Hepatocyte (in vitro differentiated cells): ENCODE data around the gene AGAP3. TPM values are rescaled to one million over a fixed set of nuclear protein-coding genes. Genes with fewer than 3 reads are reported as not detected.

ENCODE experiments used
- DNase-seq: peaks from one replicate; pipeline ENCODE4 v3.0.0-alpha.2; 2016; ENCODE audit warnings: low spot score
- H2AFZ ChIP-seq: fragments of 200-600 bp; sonication (generic); 2 replicates; pipeline ENCODE4 v1.6.0; 2016; ENCODE audit warnings: antibody characterized with exemption, mild to moderate bottlenecking
- H3K27ac ChIP-seq: fragments of 200-600 bp; sonication (generic); 2 replicates; pipeline ENCODE4 v1.5.1; 2016; ENCODE audit warnings: mild to moderate bottlenecking
- H3K27me3 ChIP-seq: fragments of 200-600 bp; sonication (generic); 2 replicates; pipeline ENCODE4 v1.6.1; 2016
- H3K36me3 ChIP-seq: fragments of 200-600 bp; sonication (generic); replicated peaks from 2 replicates; pipeline ENCODE4 v1.5.1; 2016; ENCODE audit warnings: low read depth; ENCODE audit not compliant: insufficient read depth
- H3K4me1 ChIP-seq: fragments of 200-600 bp; sonication (generic); 2 replicates; pipeline ENCODE4 v1.5.1; 2016; ENCODE audit warnings: mild to moderate bottlenecking, moderate library complexity; ENCODE audit not compliant: insufficient read depth
- H3K4me2 ChIP-seq: fragments of 200-600 bp; sonication (generic); 2 replicates; pipeline ENCODE4 v1.6.0; 2016
- H3K4me3 ChIP-seq: fragments of 200-600 bp; sonication (generic); 2 replicates; pipeline ENCODE4 v1.5.1; 2016; ENCODE audit warnings: mild to moderate bottlenecking
- H3K79me2 ChIP-seq: fragments of 200-600 bp; sonication (generic); 2 replicates; pipeline ENCODE4 v1.6.0; 2017; ENCODE audit warnings: mild to moderate bottlenecking
- H3K9me2 ChIP-seq: fragments of 200-600 bp; sonication (generic); replicated peaks from 2 replicates; pipeline ENCODE4 v1.6.0; 2017; ENCODE audit warnings: mild to moderate bottlenecking; ENCODE audit not compliant: insufficient read depth
- H3K9me3 ChIP-seq: fragments of 200-600 bp; sonication (generic); 2 replicates; pipeline ENCODE4 v1.5.1; 2016; ENCODE audit warnings: low read depth, mild to moderate bottlenecking
- H4K20me1 ChIP-seq: fragments of 200-600 bp; sonication (generic); 2 replicates; pipeline ENCODE4 v1.6.0; 2016; ENCODE audit warnings: mild to moderate bottlenecking; ENCODE audit not compliant: insufficient read depth, poor library complexity, severe bottlenecking
- CTCF ChIP-seq: fragments of 200-600 bp; sonication (generic); IDR thresholded peaks from 2 replicates; pipeline ENCODE4 v1.5.1; 2016; ENCODE audit warnings: antibody characterized with exemption, mild to moderate bottlenecking; ENCODE audit not compliant: poor library complexity
- EZH2 ChIP-seq: fragments of 200-600 bp; sonication (generic); IDR thresholded peaks from 2 replicates; pipeline ENCODE4 v1.6.1; 2016; ENCODE audit warnings: antibody characterized with exemption, mild to moderate bottlenecking, borderline replicate concordance
- EZH2phosphoT487 ChIP-seq: fragments of 200-600 bp; sonication (generic); IDR thresholded peaks from one replicate; pipeline ENCODE4 v1.6.1; 2018; ENCODE audit warnings: antibody characterized with exemption, mild to moderate bottlenecking, low read depth, moderate library complexity; ENCODE audit not compliant: unreplicated experiment, severe bottlenecking
- WGBS: methylation state at CpG from one replicate; pipeline ENCODE4 v1.1.6; 2016; ENCODE audit warnings: low lambda C conversion rate; ENCODE audit errors: missing lambda C conversion rate; 5-methylcytosine and 5-hydroxymethylcytosine counted together
- polyA plus RNA-seq: library from polyadenylated mRNA; unstranded; fragments of >200 nt; fragmentation: Nextera tagmentation; extraction: Ambion mirVana; gene quantifications from 2 replicates; pipeline ENCODE4 v1.2.1, GENCODE V29; 2016
- total RNA-seq: library from RNA; depleted of rRNA; stranded (reverse); fragments of >200 nt; gene quantifications from 2 replicates; pipeline ENCODE4 v1.2.3, GENCODE V29; 2014

Gene AGAP3
- total and polyA plus RNA-seq, 2 experiments from 2014 or later = 44.0 to 56.7 TPM

- 81% methylated on average over 11 of the region's 11 CpGs for WGBS
- no peaks in the 10 kb centered on the region for H3K36me3 ChIP-seq
- H2AFZ ChIP-seq = no peak overlapping the region
- peaks cover 58% of the 10 kb centered on the region for H4K20me1 ChIP-seq
- H3K27ac ChIP-seq = no peak overlapping the region
- no peaks in the 10 kb centered on the region for H3K27me3 ChIP-seq
- no peaks in the 10 kb centered on the region for H3K9me2 ChIP-seq
- H3K4me1 ChIP-seq = peaks cover 14% of the 10 kb centered on the region
- no peak overlapping the region for H3K4me3 ChIP-seq
- H3K9me3 ChIP-seq = no peaks in the 10 kb centered on the region
- no peak for DNase-seq
- TF ChIP-seq EZH2phosphoT487 = no peak
- no peak for TF ChIP-seq CTCF
- no peak for TF ChIP-seq EZH2
- H3K79me2 ChIP-seq = peaks cover 73% of the 10 kb centered on the region
- H3K4me2 ChIP-seq = no peak overlapping the region
Measured at GRCh38 chr7:151110236-151110940, 24.1 kb downstream of the AGAP3 start.

GRCh38 chr7:151110941-151111645, 24.8 kb downstream of the AGAP3 start:
- H3K79me2 ChIP-seq = peaks cover 74% of the 10 kb centered on the region
- no peak overlapping the region for H3K4me3 ChIP-seq
- no peaks in the 10 kb centered on the region for H3K27me3 ChIP-seq
- H3K36me3 ChIP-seq = no peaks in the 10 kb centered on the region
- no peak overlapping the region for H3K27ac ChIP-seq
- peaks cover 17% of the 10 kb centered on the region for H3K4me1 ChIP-seq
- no peaks in the 10 kb centered on the region for H3K9me3 ChIP-seq
- no peak overlapping the region for H2AFZ ChIP-seq
- H3K9me2 ChIP-seq = no peaks in the 10 kb centered on the region
- no peak overlapping the region for H3K4me2 ChIP-seq
- 47% methylated on average over 20 of the region's 20 CpGs for WGBS
- TF ChIP-seq CTCF (peak; percentile 84), EZH2 (no peak), EZH2phosphoT487 (no peak)
- peaks cover 65% of the 10 kb centered on the region for H4K20me1 ChIP-seq
- peak; percentile 87 for DNase-seq

GRCh38 chr7:151113344-151114150, 27.3 kb downstream of the AGAP3 start:
- Histone ChIP-seq H3K27me3 (no peaks in the 10 kb centered on the region), H2AFZ (no peak overlapping the region), H3K27ac (peak overlapping the region; percentile 74), H3K4me2 (peak overlapping the region; percentile 73), H4K20me1 (peaks cover 80% of the 10 kb centered on the region), H3K36me3 (no peaks in the 10 kb centered on the region), H3K9me2 (no peaks in the 10 kb centered on the region), H3K4me1 (peaks cover 17% of the 10 kb centered on the region), H3K9me3 (no peaks in the 10 kb centered on the region), H3K4me3 (no peak overlapping the region), H3K79me2 (peaks cover 70% of the 10 kb centered on the region)
- TF ChIP-seq EZH2phosphoT487 = no peak
- TF ChIP-seq CTCF = no peak
- TF ChIP-seq EZH2 = no peak
- WGBS = 29% methylated on average over 13 of the region's 13 CpGs
- peak; percentile 69 for DNase-seq
